NT2/D1 (cell line): ENCODE results near the gene EZH2.

Source experiments
- DNase-seq: peaks from one replicate; pipeline ENCODE4 v3.0.0-alpha.2; 2011; ENCODE audit warnings: low read depth, low spot score
- H3K27me3 ChIP-seq: 2 replicates; pipeline ENCODE4 v1.6.0; 2011; ENCODE audit warnings: mild to moderate bottlenecking; ENCODE audit not compliant: insufficient read length, insufficient read depth
- H3K36me3 ChIP-seq: 2 replicates; pipeline ENCODE4 v1.6.1; 2011; ENCODE audit warnings: mild to moderate bottlenecking, low read length, mixed read lengths; ENCODE audit not compliant: insufficient read depth, insufficient read length
- H3K4me1 ChIP-seq: 2 replicates; pipeline ENCODE4 v1.5.1; 2011; ENCODE audit not compliant: insufficient read depth, insufficient read length
- H3K4me3 ChIP-seq: 2 replicates; pipeline ENCODE4 v1.5.1; 2011; ENCODE audit warnings: low read depth; ENCODE audit not compliant: insufficient read length
- H3K9ac ChIP-seq: 2 replicates; pipeline ENCODE4 v1.6.0; 2011; ENCODE audit warnings: low read depth; ENCODE audit not compliant: insufficient read length
- H3K9me3 ChIP-seq: 2 replicates; pipeline ENCODE4 v1.5.1; 2011; ENCODE audit warnings: mild to moderate bottlenecking, low read length; ENCODE audit not compliant: insufficient read depth
- SUZ12 ChIP-seq: IDR thresholded peaks from 2 replicates; pipeline ENCODE4 v1.6.1; 2011; ENCODE audit not compliant: insufficient read length, insufficient read depth; ENCODE audit errors: extremely low read depth
- YY1 ChIP-seq: IDR thresholded peaks from 2 replicates; pipeline ENCODE4 v1.6.1; 2011; ENCODE audit not compliant: insufficient read length, insufficient read depth
- ZNF274 ChIP-seq: IDR thresholded peaks from 2 replicates; pipeline ENCODE4 v1.6.1; 2011; ENCODE audit warnings: mild to moderate bottlenecking, low read depth, low read length

EZH2 gene

GRCh38 chr7:148761499-148762278 is 122.4 kb downstream of the EZH2 start:
- TF ChIP-seq YY1: no peak
- TF ChIP-seq ZNF274: no peak
- TF ChIP-seq SUZ12: no peak
- peaks cover 58% of the 10 kb centered on the region for H3K36me3 ChIP-seq

More at GRCh38 chr7:148761499-148762278, 122.4 kb downstream of the EZH2 start:
- Histone ChIP-seq H3K4me3 (no peak overlapping the region), H3K4me1 (no peaks in the 10 kb centered on the region), H3K9me3 (no peaks in the 10 kb centered on the region), H3K27me3 (no peaks in the 10 kb centered on the region), H3K9ac (no peak overlapping the region)
- DNase-seq: no peak
